Stimulated activated naive CD4-positive, alpha-beta T cell treated with Interleukin-2 at 50 U/mL for 16 hours (primary cell): ENCODE data around the gene CLIP4.
"Not testable (repeated sequence)": the region's sequence is repeated elsewhere in the genome, so short reads cannot be mapped to it uniquely, and the experiment has no call there.

Source experiments
- DNase-seq: peaks from one replicate; lab custom pipeline; 2025; lab: John Stamatoyannopoulos, UW

Gene CLIP4

GRCh38 chr2:29104688-29105087 is 10.5 kb upstream of the CLIP4 start:
- DNase-seq, result no peak

DNA sequence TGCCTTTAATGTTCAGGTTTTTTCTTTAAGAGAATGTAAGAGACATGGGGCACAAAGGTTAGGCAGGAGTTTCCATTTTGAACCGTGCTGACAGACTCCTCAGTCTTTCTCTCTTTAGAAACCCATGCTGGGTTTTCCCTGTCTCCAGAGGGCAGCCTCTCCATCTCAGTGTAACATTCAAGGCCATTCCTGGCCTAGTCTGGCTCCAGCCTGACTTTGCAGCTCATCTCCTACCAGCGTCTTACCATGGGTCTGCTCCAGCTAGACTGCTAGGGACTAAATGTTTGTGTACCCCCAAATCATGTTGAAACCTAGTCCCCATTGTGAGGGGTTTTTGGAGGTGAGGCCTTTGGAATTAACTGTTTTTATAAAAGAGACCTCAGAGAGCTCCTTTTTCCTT is 9.8 kb upstream of the CLIP4 start:
- DNase-seq, result no peak

GRCh38 chr2:29106256-29106655 is 9.0 kb upstream of the CLIP4 start:
- no peak for DNase-seq

GRCh38 chr2:29106980-29107388 is 8.2 kb upstream of the CLIP4 start:
- no peak for DNase-seq

DNA sequence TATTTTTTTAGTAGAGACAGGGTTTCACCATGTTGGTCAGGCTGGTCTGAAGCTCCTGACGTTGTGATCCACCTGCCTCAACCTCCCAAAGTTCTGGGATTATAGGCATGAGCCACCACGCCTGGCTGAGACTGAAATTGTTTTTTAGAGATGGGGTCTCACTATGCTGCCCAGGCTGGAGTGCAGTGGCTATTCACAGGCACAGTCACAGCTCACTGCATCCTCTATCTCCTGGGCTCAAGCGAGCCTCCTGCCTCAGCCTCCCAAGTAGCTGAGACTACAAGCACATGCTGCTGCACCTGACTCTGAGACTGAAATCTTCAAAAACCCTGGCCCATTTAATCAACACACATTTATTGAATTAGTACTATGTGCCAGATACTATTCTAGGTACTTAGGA is 7.7 kb upstream of the CLIP4 start:
- DNase-seq, result not testable (repeated sequence)

DNA sequence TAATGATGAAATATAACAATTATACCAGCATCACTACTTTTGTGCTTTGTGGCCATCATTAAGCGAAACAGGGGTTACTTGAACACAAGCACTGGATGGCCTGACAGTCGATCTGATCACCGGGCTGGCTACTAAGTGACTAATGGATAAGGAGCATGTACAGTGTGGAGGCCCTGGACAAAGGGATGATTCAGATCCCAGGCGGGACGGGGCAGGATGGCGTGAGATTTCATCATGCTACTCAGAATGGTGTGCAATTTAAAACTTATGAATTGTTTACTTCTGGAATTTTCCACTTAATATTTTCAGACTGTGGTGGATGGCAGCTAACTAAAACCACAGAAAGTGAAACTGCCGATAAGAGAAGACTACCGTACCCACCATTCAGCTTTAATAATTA is 7.0 kb upstream of the CLIP4 start:
- DNase-seq, result no peak

DNA sequence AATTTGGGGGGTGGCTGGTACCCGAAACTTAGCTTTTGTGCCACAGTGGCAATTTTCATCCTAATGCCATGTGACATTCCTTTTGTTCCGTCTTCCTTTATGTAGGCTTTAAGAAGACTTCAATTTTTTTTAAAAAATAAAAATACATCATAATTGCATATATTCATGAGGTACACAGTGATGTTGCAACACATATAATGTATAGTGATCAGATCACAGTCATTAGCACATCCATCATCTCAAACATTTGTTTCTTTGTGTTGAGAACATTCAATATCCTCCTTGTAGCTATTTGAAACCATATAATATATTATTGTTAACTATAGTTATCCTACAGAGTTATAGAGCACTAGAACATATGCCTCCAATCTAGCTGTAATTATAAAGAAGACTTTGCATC is 6.0 kb upstream of the CLIP4 start:
- DNase-seq, result no peak

DNA sequence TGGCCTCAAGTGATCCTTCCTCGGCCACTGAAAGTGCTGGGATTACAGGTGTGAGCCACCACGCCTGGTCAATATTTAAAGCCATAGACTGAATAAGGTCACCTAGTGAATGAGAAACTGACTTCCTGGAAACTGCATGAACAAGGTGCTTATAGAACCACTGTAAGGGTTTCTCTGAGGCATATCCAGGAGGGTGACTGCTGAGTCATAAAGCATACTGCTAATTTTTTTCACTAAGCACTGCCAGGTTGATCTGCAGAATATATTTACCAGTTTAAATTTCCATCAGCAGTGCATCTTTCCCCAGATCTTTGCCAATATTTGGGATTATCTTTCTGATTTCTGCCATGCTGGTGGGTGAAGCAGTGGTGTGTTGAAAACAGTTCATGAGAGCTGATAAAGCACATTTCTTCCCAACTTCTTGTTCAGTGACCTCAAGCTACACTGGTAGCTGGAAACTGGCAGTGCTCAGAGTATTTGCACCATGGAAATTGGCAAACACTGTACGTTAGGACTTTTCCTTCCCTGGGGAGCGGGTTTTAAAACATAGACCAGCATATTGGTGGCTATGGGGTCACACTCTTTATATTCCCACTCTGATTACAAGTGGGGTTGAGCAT is 4.2 kb upstream of the CLIP4 start:
- no peak for DNase-seq

GRCh38 chr2:29112379-29112778 is 2.8 kb upstream of the CLIP4 start:
- DNase-seq, result no peak

DNA sequence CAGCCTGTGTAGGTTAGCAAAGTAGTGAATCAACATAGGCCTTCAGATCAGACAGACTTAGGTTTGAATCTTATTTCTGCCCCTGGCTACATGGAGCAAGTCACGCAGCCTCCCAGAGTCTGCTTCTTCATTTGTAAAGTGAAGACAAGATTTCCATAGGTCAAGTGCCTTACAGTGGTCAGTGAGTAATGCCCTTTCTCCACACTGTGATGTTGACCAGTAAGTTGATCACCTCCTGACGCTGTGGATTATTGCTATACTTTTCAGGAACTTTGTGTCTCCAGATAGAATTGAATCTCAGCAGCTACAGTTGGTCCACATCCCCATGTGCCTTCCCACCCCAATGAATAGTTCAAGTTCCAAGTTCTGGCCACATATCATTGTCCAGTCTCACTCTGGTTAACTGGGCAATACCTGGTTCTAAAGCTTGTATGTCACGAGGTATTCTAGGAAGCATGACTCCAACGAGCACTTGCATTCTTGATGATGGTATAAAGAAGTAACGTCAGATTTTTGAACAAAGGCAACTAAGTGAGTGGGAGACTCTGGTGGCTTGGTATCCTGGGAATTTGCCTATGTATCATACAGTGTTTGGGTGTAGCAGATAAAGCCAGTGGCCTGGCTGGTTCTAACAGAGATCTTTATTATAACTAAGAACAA is 2.1 kb upstream of the CLIP4 start:
- DNase-seq, result no peak

DNA sequence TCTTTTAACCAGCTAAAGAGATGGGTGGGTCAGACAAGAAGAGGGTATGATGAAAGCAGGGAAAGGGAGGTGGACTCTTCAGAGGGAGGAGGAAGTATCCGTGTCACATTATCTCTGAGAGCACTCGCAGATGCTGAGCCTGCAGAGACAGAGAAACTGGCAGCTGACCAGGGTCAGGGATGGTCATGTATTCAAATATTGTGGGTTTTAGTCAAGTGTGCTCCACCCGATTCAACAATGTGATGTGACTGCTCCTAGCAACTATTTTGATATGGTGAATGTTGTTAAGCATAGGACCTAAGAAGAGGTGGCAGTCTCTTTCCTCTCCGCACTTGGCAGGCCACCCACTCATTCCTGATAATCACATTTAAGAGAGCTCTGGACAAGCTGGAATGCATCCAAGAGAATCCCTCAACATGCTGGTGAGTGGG is 1.3 kb upstream of the CLIP4 start:
- DNase-seq, result no peak

- DNase-seq, result no peak
Observed at GRCh38 chr2:29114586-29114945, 649 bp upstream of the CLIP4 start.

- peak; percentile 66 for DNase-seq
Observed at GRCh38 chr2:29115797-29116781, 874 bp downstream of the CLIP4 start.

GRCh38 chr2:29117636-29118303 is 2.6 kb downstream of the CLIP4 start:
- no peak for DNase-seq

- DNase-seq, result no peak
Observed at GRCh38 chr2:29119211-29119610, 4.0 kb downstream of the CLIP4 start.

GRCh38 chr2:29120846-29121245 is 5.6 kb downstream of the CLIP4 start:
- no peak for DNase-seq

DNA sequence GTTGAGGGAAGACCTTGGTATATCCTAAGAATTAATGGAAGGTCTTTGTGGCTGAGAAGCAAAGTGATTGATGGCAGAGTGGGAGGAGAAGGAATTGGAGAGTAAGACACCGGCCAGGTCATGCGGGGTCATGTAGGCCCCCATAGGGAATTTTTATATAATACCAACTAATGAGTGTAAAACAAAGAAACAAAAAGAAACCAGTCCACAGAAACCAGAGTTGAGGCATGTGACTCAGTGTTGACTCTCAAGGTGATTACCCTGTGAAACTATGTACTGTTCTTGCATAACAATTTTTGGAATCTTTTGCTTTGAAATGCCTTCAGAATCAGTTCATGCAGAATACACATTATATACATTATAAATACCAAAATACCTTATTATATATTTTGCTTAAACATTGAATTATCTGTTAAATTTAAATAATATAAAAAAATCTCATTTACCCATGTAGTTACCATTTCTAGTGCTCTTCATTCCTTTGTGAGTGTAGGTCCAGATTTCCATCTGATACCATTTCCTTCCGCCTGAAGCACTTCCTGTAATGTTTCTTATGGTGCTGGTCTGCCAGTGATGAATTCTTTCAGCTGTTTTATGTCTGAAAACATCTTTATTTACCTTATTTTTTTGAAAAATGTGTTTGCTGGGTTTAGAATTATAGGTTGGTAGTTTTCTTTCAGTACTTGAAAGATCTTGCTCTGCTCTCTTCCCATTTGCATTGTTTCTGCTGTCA is 8.6 kb downstream of the CLIP4 start:
- peak; percentile 10 for DNase-seq

DNA sequence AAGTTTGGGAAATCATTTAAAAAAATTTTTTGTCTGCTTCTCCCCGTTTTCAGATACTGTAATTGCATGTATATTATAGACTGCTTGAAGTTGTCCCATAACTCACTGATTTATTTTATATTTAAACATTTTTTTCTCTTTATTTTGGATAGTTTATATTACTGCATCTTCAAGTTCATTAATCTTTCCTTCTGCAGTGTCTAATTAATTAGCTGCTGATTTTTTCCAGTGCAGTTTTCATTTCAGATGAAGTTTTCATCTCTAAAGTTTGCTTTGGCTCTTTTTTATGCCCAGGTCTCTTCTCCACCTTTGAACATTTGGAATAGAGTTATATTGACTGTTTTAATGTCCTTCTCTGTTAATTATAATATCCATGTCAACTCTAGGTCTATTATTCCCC is 9.3 kb downstream of the CLIP4 start:
- no peak for DNase-seq

- DNase-seq, result no peak
Observed at GRCh38 chr2:29129586-29130281, 14.5 kb downstream of the CLIP4 start.

DNA sequence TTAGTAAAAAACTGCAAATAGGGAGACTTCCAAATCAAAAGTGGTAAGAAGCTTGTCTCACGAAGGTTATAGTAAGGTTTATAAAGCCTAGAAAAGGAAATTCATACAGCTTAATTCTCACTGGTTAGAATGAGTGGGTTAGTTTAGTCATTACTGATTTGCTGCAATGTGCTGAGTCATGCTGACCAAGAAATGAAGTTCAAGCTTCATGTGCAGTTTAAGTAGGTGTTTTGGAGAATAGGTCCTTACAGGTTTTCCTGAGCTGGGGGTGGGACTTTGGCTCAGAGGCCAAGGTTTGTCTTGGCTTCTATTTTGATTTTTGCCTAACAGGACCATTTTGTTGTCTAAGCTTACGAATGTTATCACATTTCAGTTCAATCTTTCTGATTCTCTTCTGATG is 15.1 kb downstream of the CLIP4 start:
- peak; percentile 32 for DNase-seq

DNA sequence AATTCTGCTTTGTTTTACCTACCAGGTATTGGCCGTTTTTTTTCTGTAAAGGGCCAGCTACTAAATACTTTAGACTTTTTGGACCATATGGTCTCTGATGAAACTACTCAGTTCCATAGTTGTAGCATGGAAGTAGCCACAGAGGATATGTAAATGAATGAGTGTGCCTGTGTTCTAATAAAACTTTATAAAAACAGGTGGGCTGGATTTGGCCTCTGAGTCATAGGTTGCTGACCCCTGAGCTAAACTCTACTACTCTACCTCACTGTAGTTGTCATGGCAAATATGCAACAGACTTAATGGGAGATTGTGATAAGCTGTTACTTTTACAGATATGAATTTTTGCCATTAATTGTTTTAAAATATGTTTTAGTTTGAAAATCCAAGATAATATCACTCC is 19.7 kb downstream of the CLIP4 start:
- DNase-seq, result no peak
